Tibial artery (tissue), 4 donors: Measurements from ENCODE around the gene PPP1R27.

Experiments
- DNase-seq, 2 donors: peaks; one replicate each; pipeline ENCODE4 v3.0.0-alpha.2; 2019
- H3K27ac ChIP-seq, 2 donors: fragments of 200-600 bp; sonication (generic) in 1 of 2; 1 replicate in 1 of 2; 2 replicates in 1 of 2; pipeline ENCODE4 v1.5.1; 2018 to 2019; ENCODE audit warnings: mild to moderate bottlenecking in 1 of 2
- H3K27me3 ChIP-seq, 2 donors: fragments of 200-600 bp; sonication (generic) in 1 of 2; one replicate each; pipeline versions ENCODE4 v1.5.1 to v1.6.0; 2016 to 2019
- H3K36me3 ChIP-seq, 3 donors: fragments of 200-600 bp; sonication (generic) in 2 of 3; one replicate each; pipeline ENCODE4 v1.5.1; 2016 to 2019; ENCODE audit warnings: mild to moderate bottlenecking in 2 of 3
- H3K4me1 ChIP-seq, 4 donors: fragments of 200-600 bp; sonication (generic) in 2 of 4; 1 replicate in 3 of 4; 2 replicates in 1 of 4; pipeline ENCODE4 v1.5.1; 2016 to 2019
- H3K4me3 ChIP-seq, 2 donors: fragments of 200-600 bp; sonication (generic) in 1 of 2; 1 replicate in 1 of 2; 2 replicates in 1 of 2; pipeline ENCODE4 v1.5.1; 2018 to 2019; ENCODE audit warnings: mild to moderate bottlenecking in 2 of 2
- H3K9me3 ChIP-seq, 3 donors: fragments of 200-600 bp; sonication (generic) in 1 of 3; one replicate each; pipeline ENCODE4 v1.5.1; 2016 to 2019
- CTCF ChIP-seq, 2 experiments: fragments of 200-600 bp in 1 of 2; fragments of 450-650 bp in 1 of 2; IDR thresholded peaks; one replicate each; pipeline ENCODE4 v1.5.1; 2017 to 2019; ENCODE audit warnings: antibody characterized with exemption in 2 of 2, mild to moderate bottlenecking in 1 of 2, moderate library complexity in 1 of 2
- intact Hi-C: fragments of 100-400 bp; cut with DNase I; formaldehyde crosslinking; loops from one replicate; pipeline ENCODE4 v1.15.0; 2023; ENCODE audit warnings: low total_unique reads

PPP1R27 gene

DNA sequence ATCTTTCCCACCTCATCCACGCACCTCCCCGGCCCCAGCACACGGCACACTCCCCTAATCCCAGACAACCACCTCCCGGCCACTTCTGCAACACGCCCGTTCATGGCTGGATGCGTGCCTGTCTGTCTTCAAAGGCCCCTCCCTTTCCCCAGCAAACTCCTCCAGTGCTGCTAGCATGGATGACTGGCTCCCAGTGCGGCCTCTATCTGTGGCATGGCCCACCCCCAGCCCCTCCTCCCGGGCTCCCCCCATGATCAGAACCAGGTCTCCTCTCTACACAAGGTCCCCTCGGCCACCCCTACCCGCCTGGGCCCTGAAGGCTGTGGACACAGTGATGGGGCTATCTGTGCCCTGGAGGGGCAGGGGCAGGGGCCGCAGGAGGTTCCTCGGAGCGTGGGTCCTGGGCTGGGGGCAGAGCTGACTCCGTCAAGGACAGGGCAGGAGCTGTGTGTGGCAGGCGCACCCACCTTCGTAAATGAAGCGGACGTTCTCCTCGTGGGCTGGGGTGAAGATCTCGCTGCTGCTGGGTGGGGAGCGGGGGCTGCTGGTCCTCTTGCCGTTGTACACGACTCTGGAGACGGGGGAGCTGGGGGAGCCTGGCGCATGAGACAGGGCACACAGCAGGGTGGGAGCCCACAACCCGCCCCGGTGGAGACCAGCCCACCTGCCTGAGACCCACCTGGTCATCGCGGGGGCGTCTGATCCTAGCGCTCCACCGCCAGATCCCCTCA is 10.9 kb downstream of the PPP1R27 start:
- intact Hi-C loops, result no loop called here
- no peak overlapping the region for H3K4me3 ChIP-seq
- DNase-seq, result no peak
- H3K9me3 ChIP-seq, result no peaks in the 10 kb centered on the region
- H3K27me3 ChIP-seq, result peaks cover 0 to 9% of the 10 kb centered on the region in 2 donors
- TF ChIP-seq CTCF (IDR thresholded peaks at IDR 0.05), result no peak
- H3K4me1 ChIP-seq, result peaks cover 0 to 25% (median 17%) of the 10 kb centered on the region in 4 donors
- H3K27ac ChIP-seq, result no peak overlapping the region
- H3K36me3 ChIP-seq, result peaks cover 4 to 37% (median 27%) of the 10 kb centered on the region in 3 donors

DNA sequence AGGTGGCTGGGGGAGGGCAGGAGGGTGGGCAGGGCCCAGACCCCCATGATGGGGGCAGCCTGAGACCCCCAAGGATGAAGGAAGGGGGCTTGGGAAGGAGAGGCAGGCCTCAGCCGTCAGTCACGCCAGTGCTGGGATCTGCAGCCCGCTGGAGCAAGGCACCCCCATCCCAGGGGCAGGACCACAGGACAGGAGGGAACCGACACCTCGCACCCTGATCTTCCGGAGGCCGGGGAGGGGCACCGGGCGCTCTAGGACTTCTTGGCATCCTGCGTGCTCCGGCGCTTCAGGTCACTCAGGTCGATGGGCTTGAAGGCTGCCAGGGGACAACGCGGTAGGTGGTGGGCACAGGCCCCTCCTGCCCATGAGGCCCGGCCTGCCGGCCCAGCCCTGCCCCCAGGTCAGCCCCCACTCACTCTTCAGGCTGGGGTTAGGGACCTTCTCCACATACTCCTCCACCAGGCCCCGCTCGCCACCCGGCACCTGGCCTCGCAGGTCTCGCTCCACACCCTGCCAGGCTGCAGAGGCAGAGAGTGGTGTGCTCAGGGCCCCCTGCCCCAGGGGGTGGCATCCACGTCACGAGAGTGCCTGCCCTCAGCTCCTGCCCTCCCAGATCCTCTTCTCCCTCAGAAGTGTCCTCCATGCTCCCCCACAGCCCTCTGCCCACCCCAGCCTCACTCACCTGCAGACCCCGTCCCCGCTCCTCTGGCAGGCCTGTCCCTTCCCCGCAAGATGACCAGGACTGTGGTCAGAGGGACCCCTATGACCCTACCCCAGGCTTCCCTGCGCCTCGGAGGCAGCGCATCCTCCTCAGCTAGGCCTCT is 11.6 kb downstream of the PPP1R27 start:
- Histone ChIP-seq H3K36me3 (peaks cover 4 to 37% (median 27%) of the 10 kb centered on the region in 3 donors), H3K27ac (peak overlapping the region in 1 of 2 donors; percentile 75), H3K9me3 (no peaks in the 10 kb centered on the region), H3K27me3 (peaks cover 0 to 9% of the 10 kb centered on the region in 2 donors), H3K4me1 (peaks cover 0 to 25% (median 16%) of the 10 kb centered on the region in 4 donors), H3K4me3 (no peak overlapping the region)
- no peak for TF ChIP-seq CTCF (IDR thresholded peaks at IDR 0.05)
- intact Hi-C loops, result no loop called here
- DNase-seq, result no peak

- no peak for DNase-seq
- Histone ChIP-seq H3K27ac (peak overlapping the region; percentile 58 to 75), H3K4me3 (no peak overlapping the region), H3K9me3 (no peaks in the 10 kb centered on the region), H3K27me3 (peaks cover 0 to 9% of the 10 kb centered on the region in 2 donors), H3K36me3 (peaks cover 4 to 37% (median 27%) of the 10 kb centered on the region in 3 donors), H3K4me1 (peaks cover 0 to 25% (median 14%) of the 10 kb centered on the region in 4 donors)
- intact Hi-C loops, result no loop called here
- TF ChIP-seq CTCF (IDR thresholded peaks at IDR 0.05), result no peak
These were observed 12.6 kb downstream of the PPP1R27 start for GRCh38 chr17:81822312-81822637.

GRCh38 chr17:81821603-81822311 is 13.1 kb downstream of the PPP1R27 start:
- Histone ChIP-seq H3K27me3 (peaks cover 0 to 9% of the 10 kb centered on the region in 2 donors), H3K4me1 (peaks cover 0 to 25% (median 14%) of the 10 kb centered on the region in 4 donors), H3K27ac (peak overlapping the region; percentile 58 to 75), H3K9me3 (no peaks in the 10 kb centered on the region), H3K4me3 (no peak overlapping the region), H3K36me3 (peaks cover 4 to 37% (median 27%) of the 10 kb centered on the region in 3 donors)
- peak; percentile 55 to 88 for DNase-seq
- intact Hi-C loops, result no loop called here
- peak; percentile 54 to 56 for TF ChIP-seq CTCF (IDR thresholded peaks at IDR 0.05)

GRCh38 chr17:81821147-81821546 is 13.7 kb downstream of the PPP1R27 start:
- peak overlapping the region; percentile 58 to 75 for H3K27ac ChIP-seq
- H3K36me3 ChIP-seq, result peaks cover 4 to 37% (median 27%) of the 10 kb centered on the region in 3 donors

More at GRCh38 chr17:81821147-81821546, 13.7 kb downstream of the PPP1R27 start:
- no peak overlapping the region for H3K4me3 ChIP-seq
- no peak for TF ChIP-seq CTCF (IDR thresholded peaks at IDR 0.05)
- H3K27me3 ChIP-seq, result peaks cover 0 to 9% of the 10 kb centered on the region in 2 donors
- intact Hi-C loops, result no loop called here
- H3K9me3 ChIP-seq, result no peaks in the 10 kb centered on the region
- no peak for DNase-seq
- H3K4me1 ChIP-seq, result peaks cover 0 to 25% (median 14%) of the 10 kb centered on the region in 4 donors
